MM.1S (cell line): ENCODE data around the gene ORAI1.

Experiments used
- DNase-seq: peaks from one replicate; pipeline ENCODE4 v3.0.0-alpha.2; 2015
- H2AFZ ChIP-seq: fragments of 300-600 bp; sonication (generic); 2 replicates; pipeline ENCODE4 v1.6.0; 2016; ENCODE audit warnings: antibody characterized with exemption, low read length
- H3F3A ChIP-seq: fragments of 300-600 bp; sonication (generic); 2 replicates; pipeline ENCODE4 v1.6.1; 2016; ENCODE audit warnings: mild to moderate bottlenecking, antibody characterized with exemption, low read length, moderate library complexity, mixed read lengths; ENCODE audit not compliant: insufficient read depth
- H3K27ac ChIP-seq: fragments of 300-600 bp; sonication (generic); 2 replicates; pipeline ENCODE4 v1.5.1; 2016; ENCODE audit warnings: mild to moderate bottlenecking, low read length
- H3K27me3 ChIP-seq: fragments of 300-600 bp; sonication (generic); replicated peaks from 2 replicates; pipeline ENCODE4 v1.6.0; 2016; ENCODE audit warnings: low read length; ENCODE audit not compliant: insufficient read depth
- H3K36me3 ChIP-seq: fragments of 300-600 bp; sonication (generic); replicated peaks from 2 replicates; pipeline ENCODE4 v1.6.1; 2016; ENCODE audit warnings: mild to moderate bottlenecking, low read length, mixed read lengths; ENCODE audit not compliant: insufficient read depth
- H3K4me1 ChIP-seq: fragments of 300-600 bp; sonication (generic); 2 replicates; pipeline ENCODE4 v1.6.1; 2016; ENCODE audit warnings: low read length, mixed read lengths
- H3K4me2 ChIP-seq: fragments of 300-600 bp; sonication (generic); 2 replicates; pipeline ENCODE4 v1.6.0; 2016; ENCODE audit warnings: low read depth, low read length
- H3K4me3 ChIP-seq: fragments of 300-600 bp; sonication (generic); 2 replicates; pipeline ENCODE4 v1.5.1; 2016; ENCODE audit warnings: low read length, mixed read lengths
- H3K79me2 ChIP-seq: fragments of 300-600 bp; sonication (generic); 2 replicates; pipeline ENCODE4 v1.6.1; 2016; ENCODE audit warnings: mixed run types, low read length, mixed read lengths
- H3K9ac ChIP-seq: fragments of 300-600 bp; sonication (generic); 2 replicates; pipeline ENCODE4 v1.6.1; 2016; ENCODE audit warnings: low read length, mixed read lengths
- H3K9me2 ChIP-seq: fragments of 300-600 bp; sonication (generic); replicated peaks from 2 replicates; pipeline ENCODE4 v1.6.1; 2016; ENCODE audit warnings: mild to moderate bottlenecking, low read length, mixed read lengths; ENCODE audit not compliant: insufficient read depth
- H3K9me3 ChIP-seq: fragments of 300-600 bp; sonication (generic); replicated peaks from 2 replicates; pipeline ENCODE4 v1.6.1; 2016; ENCODE audit warnings: mild to moderate bottlenecking, low read length, mixed read lengths; ENCODE audit not compliant: insufficient read depth
- H4K20me1 ChIP-seq: fragments of 300-600 bp; sonication (generic); 2 replicates; pipeline ENCODE4 v1.6.1; 2016; ENCODE audit warnings: mild to moderate bottlenecking, low read length, moderate library complexity, mixed read lengths; ENCODE audit not compliant: insufficient read depth
- EZH2 ChIP-seq: fragments of 300-600 bp; sonication (generic); optimal IDR thresholded peaks from 2 replicates; pipeline ENCODE3; 2017; ENCODE audit warnings: low read depth, mild to moderate bottlenecking, antibody characterized with exemption, low read length, mixed read lengths
- EZH2phosphoT487 ChIP-seq: fragments of 300-600 bp; sonication (generic); IDR thresholded peaks from 2 replicates; pipeline ENCODE4 v1.6.1; 2018; ENCODE audit warnings: antibody characterized with exemption, low read length
- TF ChIP-seq, protein P1 (sequence below): fragments of 300-600 bp; sonication (generic); IDR thresholded peaks from 2 replicates; pipeline ENCODE4 v1.5.1; 2016; ENCODE audit warnings: antibody characterized with exemption, low read length, mixed read lengths

Gene ORAI1

DNA sequence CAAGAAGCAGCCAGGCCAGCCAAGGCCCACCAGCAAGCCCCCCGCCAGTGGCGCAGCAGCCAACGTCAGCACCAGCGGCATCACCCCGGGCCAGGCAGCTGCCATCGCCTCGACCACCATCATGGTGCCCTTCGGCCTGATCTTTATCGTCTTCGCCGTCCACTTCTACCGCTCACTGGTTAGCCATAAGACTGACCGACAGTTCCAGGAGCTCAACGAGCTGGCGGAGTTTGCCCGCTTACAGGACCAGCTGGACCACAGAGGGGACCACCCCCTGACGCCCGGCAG, 15.0 kb downstream of the ORAI1 start:
- Histone ChIP-seq H3K4me1 (no peaks in the 10 kb centered on the region), H4K20me1 (no peaks in the 10 kb centered on the region), H3K9ac (no peak overlapping the region), H3K27ac (no peak overlapping the region), H3K9me3 (no peaks in the 10 kb centered on the region), H3F3A (no peaks in the 10 kb centered on the region), H2AFZ (no peak overlapping the region), H3K9me2 (no peaks in the 10 kb centered on the region), H3K4me2 (no peak overlapping the region), H3K79me2 (no peaks in the 10 kb centered on the region), H3K36me3 (no peaks in the 10 kb centered on the region), H3K4me3 (no peak overlapping the region), H3K27me3 (no peaks in the 10 kb centered on the region)
- DNase-seq: no peak
- TF ChIP-seq, protein P1, sequence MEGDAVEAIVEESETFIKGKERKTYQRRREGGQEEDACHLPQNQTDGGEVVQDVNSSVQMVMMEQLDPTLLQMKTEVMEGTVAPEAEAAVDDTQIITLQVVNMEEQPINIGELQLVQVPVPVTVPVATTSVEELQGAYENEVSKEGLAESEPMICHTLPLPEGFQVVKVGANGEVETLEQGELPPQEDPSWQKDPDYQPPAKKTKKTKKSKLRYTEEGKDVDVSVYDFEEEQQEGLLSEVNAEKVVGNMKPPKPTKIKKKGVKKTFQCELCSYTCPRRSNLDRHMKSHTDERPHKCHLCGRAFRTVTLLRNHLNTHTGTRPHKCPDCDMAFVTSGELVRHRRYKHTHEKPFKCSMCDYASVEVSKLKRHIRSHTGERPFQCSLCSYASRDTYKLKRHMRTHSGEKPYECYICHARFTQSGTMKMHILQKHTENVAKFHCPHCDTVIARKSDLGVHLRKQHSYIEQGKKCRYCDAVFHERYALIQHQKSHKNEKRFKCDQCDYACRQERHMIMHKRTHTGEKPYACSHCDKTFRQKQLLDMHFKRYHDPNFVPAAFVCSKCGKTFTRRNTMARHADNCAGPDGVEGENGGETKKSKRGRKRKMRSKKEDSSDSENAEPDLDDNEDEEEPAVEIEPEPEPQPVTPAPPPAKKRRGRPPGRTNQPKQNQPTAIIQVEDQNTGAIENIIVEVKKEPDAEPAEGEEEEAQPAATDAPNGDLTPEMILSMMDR: no peak
- TF ChIP-seq EZH2phosphoT487 (no peak), EZH2 (no peak)

DNA sequence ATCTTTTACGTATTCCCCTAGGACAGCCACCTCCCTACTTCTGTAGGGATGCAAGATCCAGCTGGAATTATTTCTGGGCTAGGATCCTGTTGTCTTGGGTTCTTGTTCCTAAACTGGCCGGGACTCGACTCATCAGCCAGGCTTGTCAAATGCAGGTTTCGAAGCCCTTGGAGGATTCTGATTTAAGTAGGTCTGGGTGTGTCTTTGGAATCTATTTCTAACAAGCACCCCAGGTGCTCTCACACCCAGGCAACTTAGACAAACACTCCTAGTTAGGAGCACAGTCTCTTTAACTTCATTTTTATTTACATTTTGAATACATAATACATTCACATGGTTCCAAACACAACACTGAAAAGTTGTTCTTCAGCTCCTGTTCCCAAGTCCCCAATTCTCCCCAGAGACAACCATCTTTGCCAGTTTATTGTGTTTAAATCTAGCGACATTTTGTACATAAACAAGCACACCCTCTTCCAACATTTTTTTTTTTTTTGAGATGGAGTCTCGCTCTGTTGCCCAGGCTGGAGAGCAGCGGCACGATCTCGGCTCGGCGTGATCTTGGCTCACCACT, 22.2 kb downstream of the ORAI1 start:
- Histone ChIP-seq H4K20me1 (no peaks in the 10 kb centered on the region), H3K9me3 (no peaks in the 10 kb centered on the region), H2AFZ (no peak overlapping the region), H3K27me3 (no peaks in the 10 kb centered on the region), H3K4me1 (no peaks in the 10 kb centered on the region), H3K4me2 (no peak overlapping the region), H3K4me3 (no peak overlapping the region), H3K9ac (no peak overlapping the region), H3K27ac (no peak overlapping the region), H3F3A (no peaks in the 10 kb centered on the region), H3K79me2 (no peaks in the 10 kb centered on the region), H3K9me2 (no peaks in the 10 kb centered on the region), H3K36me3 (no peaks in the 10 kb centered on the region)
- TF ChIP-seq, protein P1: no peak
- no peak for TF ChIP-seq EZH2phosphoT487
- no peak for TF ChIP-seq EZH2
- no peak for DNase-seq

DNA sequence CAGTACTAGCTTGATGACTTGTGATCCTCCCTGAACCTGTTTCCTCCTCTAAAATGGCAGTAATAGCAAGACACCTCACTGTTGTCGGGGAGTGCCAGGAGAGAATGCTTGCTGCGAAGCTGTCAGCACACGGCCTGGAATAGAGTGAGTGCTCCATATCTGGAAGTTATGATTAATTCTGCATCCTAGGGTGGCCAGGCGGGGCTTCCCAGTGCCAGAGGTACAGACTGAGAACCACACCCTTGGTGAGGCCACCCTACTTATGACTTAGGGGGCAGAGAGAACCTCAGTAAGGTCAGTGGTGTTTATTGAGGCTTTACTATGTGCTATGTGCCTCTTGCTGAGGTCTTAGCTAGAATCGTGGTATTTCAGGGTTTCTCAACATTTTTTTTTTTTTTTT, 23.0 kb downstream of the ORAI1 start:
- no peaks in the 10 kb centered on the region for H3K36me3 ChIP-seq
- H3K9me2 ChIP-seq: no peaks in the 10 kb centered on the region
- H3K27me3 ChIP-seq: no peaks in the 10 kb centered on the region
- H3F3A ChIP-seq: no peaks in the 10 kb centered on the region
- no peak overlapping the region for H2AFZ ChIP-seq
- H3K79me2 ChIP-seq: no peaks in the 10 kb centered on the region
- no peak overlapping the region for H3K4me3 ChIP-seq
- H3K4me1 ChIP-seq: no peaks in the 10 kb centered on the region
- no peak overlapping the region for H3K27ac ChIP-seq
- no peak for DNase-seq
- no peaks in the 10 kb centered on the region for H3K9me3 ChIP-seq
- H3K9ac ChIP-seq: no peak overlapping the region
- no peaks in the 10 kb centered on the region for H4K20me1 ChIP-seq
- no peak overlapping the region for H3K4me2 ChIP-seq
- TF ChIP-seq EZH2 (no peak), EZH2phosphoT487 (no peak)
- TF ChIP-seq, protein P1: no peak
